ENCODE measurements around the gene TENT5D.
A peak's percentile ranks its signal among the peaks of the same experiment; 100 is the strongest.
"Not testable (repeated sequence)": the region's sequence is repeated elsewhere in the genome, so short reads cannot be mapped to it uniquely, and the experiment has no call there.

TENT5D gene

GRCh38 chrX:80420147-80420546 lies at the start of gene TENT5D:
TSS of gene TENT5D (plus strand) at chrX:80420447. CDS start at chrX:80442540, 22,093 bp downstream.
- DNase-seq: no peak

DNA sequence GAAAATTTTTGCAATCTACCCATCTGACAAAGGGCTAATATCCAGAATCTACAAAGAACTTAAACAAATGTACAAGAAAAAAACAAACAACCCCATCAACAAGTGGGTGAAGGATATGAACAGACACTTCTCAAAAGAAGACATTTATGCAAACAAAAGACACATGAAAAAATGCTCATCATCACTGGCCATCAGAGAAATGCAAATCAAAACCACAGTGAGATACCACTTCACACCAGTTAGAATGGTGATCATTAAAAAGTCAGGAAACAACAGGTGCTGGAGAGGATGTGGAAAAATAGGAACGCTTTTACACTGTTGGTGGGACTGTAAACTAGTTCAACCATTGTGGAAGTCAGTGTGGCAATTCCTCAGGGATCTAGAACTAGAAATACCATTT lies 34.6 kb upstream of the TENT5D start:
- not testable (repeated sequence) for DNase-seq

DNA sequence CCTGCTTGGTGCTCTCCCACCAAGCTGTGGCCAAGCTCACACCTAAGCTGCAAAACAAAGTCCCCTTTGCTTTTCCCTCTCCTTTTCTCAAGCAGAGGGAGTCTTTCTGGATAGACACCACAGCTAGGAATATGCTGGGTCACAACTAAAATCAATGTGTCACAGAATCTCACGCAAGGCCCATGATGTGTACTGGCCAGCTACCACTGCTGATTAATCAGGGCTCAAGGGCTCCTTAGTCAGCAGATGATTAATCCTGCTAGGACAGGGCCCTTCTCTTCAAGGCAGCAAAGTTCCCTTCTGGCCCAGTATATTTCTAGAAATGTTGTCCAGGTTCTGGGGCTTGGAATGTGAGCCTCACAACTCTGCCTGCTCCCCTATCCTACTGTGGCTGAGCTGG lies 32.0 kb upstream of the TENT5D start:
- no peak for DNase-seq

DNA sequence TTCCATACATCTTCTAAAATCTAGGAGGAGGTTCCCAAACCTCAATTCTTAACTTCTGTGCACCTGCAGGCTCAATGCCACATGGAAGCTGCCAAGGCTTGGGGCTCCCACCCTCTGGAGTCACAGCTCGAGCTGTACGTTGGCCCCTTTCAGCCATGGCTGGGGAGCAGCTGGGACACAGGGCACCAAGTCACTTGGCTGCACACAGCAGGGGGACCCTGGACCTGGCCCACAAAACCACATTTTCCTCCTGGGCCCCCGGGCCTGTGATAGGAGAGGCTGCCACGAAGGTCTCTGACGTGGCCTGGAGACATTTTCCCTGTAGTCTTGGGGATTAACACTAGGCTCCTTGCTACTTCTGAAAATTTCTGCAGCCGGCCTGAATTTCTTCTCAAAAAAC lies 8.2 kb upstream of the TENT5D start:
- no peak for DNase-seq

- no peak for DNase-seq
Observed at GRCh38 chrX:80423000-80423399, 2.8 kb downstream of the TENT5D start.

DNA sequence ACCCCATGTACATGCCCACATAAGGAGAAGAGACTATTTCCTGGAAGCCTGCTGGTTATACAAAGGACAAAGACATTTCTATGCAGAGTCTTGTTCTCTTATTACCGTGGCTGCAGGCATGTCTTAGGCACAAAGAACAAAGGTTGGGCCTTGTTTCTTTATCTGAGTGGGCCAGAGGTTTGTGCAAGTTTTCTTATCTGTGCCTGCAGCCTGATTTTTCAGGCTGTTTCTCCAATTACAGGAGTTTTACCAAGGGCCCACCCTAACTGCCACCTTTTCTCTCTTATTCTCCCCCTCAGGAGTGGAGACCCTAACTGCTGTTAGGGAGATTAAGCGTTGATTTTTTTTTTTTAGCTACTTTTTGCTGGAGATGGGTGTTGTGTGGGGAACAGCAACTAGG lies 3.5 kb downstream of the TENT5D start:
- DNase-seq: no peak

DNA sequence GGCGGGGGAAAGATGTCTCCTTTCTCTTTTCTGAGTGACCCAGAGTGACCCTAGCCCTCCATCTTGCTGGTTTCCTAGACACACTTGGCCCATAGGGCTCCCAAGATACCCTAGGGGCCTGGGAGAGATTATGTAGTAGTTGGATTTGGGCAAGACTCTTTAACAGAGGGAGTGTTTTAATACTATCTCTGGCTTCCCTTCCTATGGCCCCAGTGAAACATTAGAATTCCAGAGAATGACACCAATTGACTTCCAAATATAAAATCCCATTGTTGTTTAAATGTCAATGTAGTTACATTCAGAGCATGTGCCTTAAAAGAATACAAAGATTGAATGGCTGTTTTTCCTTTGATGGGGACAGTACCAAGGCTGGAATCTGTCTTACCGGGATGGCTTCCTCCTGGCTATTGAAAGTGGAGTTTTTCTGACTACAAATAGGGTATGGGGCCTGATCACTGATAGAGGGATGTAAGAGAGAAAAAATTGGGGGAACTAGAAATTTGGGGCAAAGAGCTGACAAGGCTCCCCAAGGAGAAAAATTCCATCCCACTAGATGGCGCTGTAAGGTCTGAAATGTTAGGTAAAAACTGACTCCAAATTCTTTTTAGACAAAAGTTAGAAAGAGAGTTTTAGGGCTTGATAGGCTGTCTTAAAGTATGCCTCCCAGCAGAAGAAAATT lies 10.7 kb downstream of the TENT5D start:
- DNase-seq: peak; percentile 1

GRCh38 chrX:80431505-80431832 lies 11.2 kb downstream of the TENT5D start:
- no peak for DNase-seq

DNA sequence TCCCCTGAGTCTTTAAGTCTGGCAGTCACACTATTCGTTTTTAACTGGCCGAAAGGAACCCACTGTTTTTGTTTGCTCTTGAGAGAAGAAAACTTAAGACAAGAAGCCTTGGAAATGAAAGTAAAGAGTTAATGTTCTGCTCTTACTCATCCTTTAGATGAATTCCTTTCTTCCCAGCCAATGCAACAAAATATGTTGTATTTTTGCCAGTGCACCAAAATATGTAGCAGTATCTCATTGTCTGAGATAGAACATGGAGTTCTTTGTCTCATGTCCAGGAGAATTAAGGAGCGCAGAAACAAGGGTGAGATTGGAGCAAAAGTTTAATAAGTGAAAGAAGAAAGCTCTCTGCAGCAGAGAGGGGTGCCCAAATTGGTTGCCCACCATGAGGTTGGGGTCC lies 12.2 kb downstream of the TENT5D start:
- DNase-seq: no peak

GRCh38 chrX:80432863-80433262 lies 12.6 kb downstream of the TENT5D start:
- DNase-seq: no peak

DNA sequence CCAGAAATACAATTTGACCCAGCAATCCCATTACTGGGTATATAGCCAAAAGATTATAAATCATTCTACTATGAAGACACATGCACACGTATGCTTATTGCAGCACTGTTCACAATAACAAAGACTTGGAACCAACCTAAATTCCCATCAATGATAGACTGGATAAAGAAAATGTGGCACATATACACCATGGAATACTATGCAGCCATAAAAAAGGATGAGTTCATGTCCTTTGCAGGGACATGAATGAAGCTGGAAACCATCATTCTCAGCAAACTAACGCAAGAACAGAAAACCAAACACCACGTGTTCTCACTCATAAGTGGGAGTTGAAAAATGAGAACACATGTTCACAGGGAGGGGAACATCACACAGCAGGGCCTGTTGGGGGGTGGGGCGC lies 47.9 kb downstream of the TENT5D start:
- DNase-seq: not testable (repeated sequence)

DNA sequence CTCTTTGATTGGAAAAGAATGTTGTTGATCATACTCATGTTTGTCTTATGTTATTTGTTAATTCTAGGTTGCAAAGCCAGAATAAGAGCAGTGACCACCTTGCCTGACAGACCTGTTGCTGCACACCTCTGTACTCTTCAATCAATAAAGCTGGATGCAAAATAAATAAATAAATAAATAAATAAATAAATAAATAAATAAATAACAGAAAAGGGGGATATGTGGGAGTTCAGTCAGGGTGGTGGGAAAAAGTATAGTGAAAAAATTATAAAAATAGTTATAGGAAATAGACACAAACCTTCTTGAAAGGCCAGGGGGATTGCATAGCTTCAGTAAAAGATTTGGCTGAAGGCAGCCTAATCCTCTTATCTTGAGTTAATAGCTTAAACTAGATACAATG lies 51.3 kb downstream of the TENT5D start:
- DNase-seq: no peak

DNA sequence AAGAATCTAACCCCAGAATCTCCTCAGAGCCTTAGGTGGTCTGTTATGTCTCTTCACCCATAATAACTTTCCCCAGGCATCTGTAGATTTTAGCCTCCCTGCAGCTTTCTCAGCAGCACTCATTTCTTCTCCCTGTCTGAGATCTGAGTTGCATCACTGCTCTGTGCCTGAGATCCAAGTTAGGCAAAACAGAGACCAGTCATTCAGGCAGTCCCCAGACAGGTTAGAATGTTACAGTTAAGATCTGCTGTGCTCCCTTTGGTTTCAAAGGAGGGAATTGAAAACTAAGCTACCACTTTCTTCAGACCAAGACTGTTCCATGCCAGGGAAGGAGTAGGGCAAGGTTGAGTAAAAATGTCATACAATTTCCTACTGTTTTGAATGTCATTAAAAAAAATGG lies 65.3 kb downstream of the TENT5D start:
- DNase-seq: no peak

- DNase-seq: no peak
Observed at GRCh38 chrX:80486299-80486698, 66.1 kb downstream of the TENT5D start.

GRCh38 chrX:80489166-80489565 lies 68.9 kb downstream of the TENT5D start:
- DNase-seq: no peak
